Measurements from ENCODE around the gene GOLT1A.

Gene GOLT1A

DNA sequence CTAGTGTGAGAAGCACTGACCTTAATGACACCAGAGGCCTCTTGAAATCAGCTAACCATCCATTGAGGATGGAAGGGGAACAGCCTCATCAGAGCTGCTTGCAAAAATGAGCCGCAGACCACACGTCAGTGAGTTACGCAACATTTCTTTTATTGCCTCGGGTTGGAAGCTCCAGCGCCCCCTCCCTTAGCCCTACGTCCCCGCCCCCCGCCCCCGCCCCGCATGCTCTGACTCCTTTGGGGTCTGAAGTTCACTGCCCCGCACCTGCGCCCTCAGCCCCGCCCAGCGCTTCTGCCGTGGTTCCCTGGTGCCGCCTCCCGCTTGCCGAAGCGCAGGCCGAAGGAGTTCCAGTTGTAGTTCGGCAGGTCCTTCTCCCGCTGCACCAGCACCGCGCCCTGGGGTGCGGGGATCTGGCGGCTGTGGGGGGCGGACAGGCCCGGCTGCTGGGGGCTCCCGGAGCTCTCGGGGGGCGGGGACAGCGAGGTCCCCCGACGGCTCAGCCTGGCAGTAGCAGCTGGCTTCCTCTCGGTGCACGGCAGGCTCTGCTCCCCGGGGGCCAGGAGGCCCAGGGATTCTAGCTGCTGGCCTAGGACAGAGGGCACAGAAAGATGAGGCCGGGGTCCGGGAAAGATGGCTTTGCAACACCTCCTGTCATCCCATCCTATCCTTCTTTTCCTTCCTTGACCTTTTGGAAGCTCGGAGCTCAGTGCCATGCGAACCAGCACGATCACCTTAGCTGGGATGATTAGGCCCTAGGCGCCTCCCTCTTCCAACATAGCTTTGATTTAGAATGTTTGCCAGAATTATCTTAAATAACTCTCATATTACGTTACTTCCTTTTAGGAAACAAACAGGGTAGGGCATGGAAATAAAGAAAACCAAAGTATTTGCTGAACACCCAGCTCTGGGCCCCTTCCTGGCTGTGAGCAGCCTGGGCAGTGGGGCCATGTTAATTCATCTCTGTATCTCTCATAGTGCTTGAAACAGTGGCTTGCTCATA lies 23.3 kb downstream of the GOLT1A start:
- peak; percentile 23 for DNase-seq

DNA sequence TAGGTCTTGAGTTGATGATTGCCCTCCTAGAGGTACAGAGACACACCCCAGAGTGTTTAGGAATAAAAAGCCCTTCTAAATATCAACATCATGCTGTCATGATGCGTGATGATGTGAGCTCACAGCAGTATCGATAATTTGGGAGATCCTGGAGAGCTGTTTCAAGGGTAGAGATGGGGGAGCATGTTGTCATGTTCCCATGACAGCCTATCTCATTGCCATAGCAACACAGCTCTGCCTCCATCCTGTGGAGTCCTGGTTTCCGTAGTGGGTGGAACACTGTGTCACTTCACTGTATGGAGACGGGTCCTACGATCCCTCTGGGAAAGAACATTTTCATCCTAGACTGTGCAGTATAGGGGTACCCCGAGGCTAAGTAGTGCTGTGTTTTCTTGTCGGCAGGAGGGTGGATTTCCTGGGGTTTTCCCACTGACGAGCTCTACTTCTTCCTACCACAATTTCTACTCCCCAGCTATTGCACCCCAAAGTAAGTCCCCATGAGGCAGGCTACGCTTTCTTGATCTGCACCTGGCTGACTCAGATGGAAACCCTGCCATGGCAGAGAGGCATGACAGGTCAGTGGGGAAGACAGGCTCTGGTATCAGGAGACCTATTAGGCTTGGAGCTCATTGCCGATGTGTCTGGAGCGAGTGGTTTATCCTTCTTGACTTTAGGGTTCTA lies 24.7 kb downstream of the GOLT1A start:
- no peak for DNase-seq

DNA sequence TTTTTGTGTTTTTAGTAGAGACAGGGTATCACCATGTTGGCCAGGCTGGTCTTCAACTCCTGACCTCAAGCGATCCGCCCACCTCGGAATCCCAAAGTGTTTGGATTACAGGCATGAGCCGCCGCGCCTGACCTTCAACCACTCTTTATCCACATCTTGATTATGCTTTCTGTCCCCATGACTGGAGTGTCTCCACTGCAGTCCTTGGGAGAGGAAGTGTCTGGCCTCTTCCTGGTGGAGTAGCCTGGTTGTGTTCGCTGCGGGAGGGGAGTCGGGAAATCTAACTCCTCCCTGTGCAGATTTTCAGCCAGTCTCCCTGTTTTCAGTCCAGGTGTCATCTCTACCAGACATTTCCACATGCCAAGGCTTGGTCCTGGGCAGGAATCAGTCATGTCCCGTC lies 27.2 kb downstream of the GOLT1A start:
- no peak for DNase-seq

DNA sequence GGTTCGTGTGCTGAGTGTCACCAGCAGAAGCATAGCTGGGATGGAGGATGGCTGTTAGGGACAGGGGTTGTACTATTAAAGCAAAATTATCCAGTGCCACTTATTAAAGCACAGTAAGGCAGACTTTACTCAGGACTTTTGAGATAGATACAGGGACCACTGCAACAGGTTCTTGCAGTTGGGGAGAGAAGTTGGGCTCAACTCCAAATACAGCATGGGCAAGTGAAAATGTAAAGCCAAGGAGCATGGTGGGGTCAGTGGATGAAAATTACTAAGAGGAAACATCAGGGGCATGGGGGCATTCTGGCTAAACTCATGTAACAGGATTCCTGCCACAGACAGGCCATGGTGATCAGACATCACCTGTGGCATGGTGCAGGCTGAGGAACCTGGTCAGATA lies 32.7 kb downstream of the GOLT1A start:
- DNase-seq, result no peak

DNA sequence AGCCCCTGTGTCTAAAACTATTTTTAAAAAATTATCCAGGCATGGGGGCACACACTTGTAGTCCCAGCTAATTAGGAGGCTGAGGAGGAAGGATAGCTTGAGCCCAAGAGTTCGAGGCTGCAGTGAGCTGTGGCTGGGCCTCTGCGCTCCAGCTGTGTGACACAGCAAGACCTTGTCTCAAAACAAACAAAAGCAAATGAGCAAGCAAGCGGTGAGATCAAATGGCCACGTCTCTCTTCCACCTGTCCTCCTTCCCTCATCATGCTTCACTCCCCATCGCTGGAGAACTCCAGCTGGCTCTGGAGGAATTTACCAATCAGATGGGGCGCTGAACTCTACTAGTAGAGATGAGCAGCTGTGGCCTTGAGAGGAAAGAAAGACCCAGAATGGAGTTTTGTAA lies 33.7 kb downstream of the GOLT1A start:
- DNase-seq, result no peak

DNA sequence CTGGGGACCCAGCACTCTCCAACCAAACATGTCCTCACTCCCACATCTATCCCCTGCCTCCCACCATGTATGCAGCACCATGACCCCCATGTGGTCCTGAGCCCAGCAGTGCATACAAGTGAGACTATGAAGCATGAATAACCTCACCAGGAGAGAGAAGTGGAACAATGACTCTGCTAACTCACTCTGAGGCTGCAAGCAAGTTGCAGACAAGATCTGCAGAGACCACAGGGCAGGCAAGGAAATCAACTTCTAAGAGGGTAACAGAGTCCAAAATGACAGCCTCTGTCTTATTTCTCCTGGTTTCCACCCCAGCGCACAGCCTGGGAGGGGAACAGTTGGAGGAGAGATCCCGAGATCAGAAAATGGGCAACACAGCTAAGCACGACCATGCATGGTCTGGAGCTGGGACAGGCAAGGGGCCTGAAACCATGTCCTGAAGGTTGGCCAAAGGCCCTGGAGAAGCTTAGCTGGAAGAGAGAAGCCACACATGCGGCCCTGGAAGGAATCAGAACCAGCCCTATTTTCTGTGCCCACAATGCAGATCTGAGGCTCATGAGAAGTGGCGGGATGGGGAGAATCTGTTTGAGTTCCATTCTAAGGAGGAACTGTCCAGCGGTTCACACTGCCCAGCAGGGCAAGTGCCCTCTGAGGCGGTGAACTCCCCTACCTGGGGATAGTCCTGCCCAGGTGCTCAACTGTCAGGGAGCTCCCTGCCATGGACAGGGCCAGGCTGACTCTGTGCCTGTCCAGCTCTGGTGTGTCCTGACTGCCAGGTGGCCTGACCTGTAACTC lies 35.1 kb downstream of the GOLT1A start:
- no peak for DNase-seq

DNA sequence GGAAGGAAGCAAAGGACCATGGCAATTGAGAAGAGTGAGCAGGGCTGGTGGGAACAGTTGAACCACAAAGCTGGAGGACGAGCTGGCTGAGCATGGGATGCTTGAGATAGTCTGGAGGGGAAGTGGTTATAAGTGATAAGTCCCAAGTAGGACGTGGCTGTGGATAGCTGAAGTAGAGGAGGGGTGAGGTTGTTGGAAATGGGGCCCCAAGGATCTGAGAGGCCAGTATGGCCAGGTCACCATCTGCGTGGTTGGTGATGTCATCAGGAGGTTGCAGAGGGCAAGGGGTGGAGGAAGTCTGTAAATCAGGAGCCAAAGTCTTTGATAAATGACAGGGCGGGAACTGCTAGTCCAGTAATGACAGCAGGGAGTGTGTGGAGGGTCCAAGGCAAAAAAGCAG lies 36.7 kb downstream of the GOLT1A start:
- DNase-seq, result no peak

DNA sequence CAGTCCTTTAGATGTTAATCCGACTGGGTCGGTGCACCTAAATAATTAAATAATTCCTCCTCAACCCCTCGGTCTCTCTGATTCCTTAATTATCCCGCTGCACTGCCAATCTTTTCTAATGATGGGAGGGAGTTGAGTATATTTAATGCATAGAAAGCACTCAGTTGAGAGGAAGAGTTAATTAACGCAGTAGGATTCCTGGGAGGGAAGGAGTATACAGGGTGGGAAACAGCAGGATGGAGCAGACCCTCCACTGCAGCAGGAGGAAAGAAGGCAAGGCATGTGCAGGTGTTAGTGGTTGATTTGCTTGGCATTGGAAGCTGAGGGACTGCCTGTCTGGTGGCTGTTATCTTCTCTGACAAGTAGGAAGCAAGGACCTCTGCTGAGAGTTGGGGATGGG lies 37.7 kb downstream of the GOLT1A start:
- no peak for DNase-seq

DNA sequence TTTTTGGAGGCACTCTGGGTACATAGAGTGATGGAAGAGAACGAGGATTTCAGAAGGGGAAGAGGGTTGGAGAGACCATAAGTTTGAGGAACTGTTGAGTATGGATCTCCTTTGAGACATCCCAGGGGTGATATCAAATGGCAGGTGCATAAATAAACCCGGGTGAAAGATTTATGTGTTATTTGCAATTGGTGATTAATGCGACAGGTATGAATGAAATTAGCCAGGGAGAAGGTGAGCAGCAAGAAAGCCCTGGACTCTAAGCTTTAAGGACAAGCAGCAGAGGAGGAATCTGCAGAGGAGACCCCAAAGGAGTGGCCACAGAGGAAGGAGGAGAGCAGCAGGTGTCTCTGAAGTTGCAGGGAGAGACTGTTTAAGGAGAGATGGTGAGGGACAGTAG lies 38.8 kb downstream of the GOLT1A start:
- no peak for DNase-seq

DNA sequence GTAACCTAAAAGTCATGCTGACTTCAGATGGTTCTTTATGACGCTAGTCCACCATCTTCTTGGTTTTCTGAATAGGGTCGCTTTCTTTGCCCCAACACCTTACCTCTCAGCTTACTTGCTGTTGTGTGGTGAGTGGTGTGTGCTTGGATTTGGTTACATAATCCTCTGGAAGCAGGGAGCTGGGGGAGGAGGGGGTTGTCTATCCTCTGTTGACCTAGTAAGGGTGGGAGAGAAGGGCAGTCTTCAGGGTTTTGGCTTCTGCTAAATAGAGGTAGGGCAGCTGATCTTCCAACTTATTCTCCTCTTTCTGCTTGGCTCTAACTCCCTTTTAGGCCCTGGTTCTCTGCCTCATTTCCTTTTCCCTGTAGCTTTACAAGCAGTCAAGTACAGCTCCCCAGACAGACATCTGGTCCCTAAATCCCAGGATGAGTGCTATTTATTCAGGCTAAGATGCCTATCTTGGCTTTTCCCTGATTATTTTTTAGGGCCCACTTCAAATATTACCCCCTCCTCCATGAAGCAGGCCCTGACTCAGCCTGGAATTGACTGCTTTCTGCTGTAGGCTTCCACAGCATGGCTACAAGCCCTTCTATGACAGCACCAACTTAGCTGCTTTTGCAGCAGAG lies 41.3 kb downstream of the GOLT1A start:
- DNase-seq, result no peak

DNA sequence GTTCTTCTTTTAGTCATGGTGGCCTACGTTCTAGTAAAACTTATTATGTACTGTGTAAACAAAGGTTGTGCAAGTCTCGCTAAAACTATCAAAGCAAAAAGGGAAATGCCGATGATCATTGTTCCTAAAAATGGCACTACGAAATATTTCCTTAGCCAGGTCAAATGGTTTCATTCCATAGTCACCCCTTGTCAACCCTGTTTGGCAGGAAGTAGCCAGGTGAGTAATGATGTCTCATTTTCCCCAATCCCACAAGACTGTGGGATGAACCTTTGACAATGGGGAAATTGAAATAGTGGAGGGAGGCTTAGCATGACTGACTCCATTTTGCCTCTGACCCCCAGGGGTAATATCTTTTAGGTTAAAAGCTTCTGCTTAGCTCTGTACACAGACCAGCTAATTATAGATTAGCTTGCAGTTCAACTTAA lies 42.0 kb downstream of the GOLT1A start:
- DNase-seq, result no peak

DNA sequence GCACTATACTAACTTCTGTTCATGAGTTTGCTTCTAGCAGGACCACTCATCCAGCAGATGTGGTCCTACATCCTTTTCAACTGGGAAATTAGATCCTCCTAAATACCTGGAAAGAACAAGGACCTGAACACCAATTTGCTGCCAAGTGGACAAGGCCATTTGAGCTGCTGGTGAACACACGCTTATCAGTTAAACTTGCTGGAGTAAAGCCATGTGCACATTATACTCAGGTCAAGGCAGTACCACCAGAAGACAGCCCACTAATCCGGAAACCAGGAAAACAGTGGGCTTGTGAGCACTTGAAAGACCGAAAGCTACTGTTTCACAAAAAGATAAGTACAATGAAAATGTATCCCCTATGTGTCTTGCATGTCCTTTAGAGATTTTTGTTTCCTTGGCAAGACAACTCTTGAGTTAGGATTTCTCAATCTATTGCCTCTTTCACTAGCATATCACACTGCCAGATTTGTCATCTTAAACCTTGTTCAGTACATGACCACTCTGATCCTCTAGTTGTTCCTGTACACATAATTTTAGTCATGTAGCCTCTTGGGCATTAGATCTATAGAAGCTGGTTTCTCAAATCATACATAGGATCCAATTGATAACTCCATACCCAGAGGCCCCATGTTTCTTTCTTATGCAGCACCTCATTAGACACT lies 43.2 kb downstream of the GOLT1A start:
- DNase-seq, result no peak

DNA sequence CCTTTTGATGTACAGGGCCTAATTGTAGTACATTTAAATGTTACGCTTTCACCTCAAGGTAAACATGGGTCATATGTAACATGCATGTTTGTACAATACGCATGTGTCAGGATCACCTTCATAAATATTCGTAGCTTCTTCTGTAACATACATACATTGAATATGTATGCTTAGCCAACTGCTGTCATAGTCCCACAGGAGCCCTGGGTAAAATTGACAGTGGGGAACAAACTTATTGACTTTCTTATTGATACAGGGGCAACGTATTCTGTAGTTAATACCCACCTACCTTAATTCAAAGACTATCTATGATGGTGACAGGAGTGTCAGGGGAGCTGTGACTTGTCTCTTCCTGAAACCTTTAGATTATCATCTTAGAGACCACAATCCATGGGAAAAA lies 43.9 kb downstream of the GOLT1A start:
- DNase-seq, result no peak

DNA sequence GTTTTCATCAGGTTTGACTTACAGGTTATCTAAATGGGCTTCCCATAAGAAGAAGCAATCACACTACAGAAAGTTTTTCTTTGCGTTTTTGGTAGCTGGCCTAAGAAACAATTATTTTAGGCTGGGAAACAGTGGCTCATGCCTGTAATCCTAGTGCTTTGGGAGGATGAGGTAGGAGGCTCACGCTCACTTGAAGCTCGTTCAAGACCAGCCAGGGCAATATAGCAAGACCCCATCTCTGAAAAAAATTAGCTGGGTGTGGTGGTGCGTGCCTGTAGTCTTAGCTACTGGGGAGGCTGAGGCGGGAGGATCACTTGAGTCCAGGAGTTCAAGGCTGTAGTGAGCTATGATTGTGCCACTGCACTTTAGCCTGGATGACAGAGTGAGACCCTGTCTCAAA lies 46.1 kb downstream of the GOLT1A start:
- DNase-seq, result no peak

DNA sequence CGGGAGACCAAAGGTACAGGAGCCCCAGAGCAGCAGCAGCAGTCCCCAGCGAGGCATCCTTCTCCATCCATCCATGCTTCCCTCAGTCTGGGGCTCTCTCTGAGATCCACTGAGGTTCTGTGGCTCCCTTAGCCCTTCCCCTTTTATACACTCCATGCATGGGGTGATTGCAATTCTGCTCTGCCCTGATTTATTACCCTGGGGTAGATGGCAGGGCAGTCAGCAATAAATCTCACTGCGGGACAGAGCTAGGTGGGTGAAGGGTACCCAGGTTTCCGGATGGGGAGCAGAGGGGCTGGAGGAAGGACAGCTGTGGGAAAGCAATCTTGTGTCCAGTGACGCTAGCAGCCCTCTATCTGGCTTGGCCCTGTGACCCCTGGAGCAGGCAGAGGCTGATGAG lies 47.6 kb downstream of the GOLT1A start, which contains the start of gene REN:
TSS of gene REN (minus strand) at position 119 of the 400 bp plus-strand sequence. CDS start at position 75, 44 bp downstream.
- no peak for DNase-seq

DNA sequence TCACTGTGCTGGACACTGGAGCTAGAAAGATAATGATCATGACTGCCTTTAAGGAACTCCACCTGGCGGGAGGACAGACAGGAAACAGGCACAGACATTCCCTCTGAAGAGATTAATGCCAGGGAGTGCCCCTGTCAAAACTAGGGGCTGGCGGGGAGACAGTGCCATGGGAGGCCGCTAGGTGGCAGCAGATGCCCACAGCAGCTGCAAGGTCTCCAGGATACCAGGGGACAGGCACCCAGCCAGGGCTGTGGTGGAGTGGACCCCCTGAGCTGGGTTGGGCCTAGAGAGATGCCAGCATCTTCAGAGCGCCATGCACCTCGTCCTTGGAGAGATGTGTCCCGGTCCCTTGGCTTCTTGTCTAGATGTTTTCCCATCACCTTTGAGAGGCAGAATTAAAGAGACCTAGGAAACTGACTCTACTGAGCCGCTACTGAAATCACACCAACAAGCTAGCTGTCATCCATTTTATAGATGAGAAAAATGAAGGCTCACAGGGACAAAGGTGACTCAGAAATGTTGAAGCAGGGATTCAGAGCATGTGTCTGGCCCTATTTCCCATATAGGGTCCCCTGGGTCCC lies 51.2 kb downstream of the GOLT1A start:
- peak; percentile 82 for DNase-seq

DNA sequence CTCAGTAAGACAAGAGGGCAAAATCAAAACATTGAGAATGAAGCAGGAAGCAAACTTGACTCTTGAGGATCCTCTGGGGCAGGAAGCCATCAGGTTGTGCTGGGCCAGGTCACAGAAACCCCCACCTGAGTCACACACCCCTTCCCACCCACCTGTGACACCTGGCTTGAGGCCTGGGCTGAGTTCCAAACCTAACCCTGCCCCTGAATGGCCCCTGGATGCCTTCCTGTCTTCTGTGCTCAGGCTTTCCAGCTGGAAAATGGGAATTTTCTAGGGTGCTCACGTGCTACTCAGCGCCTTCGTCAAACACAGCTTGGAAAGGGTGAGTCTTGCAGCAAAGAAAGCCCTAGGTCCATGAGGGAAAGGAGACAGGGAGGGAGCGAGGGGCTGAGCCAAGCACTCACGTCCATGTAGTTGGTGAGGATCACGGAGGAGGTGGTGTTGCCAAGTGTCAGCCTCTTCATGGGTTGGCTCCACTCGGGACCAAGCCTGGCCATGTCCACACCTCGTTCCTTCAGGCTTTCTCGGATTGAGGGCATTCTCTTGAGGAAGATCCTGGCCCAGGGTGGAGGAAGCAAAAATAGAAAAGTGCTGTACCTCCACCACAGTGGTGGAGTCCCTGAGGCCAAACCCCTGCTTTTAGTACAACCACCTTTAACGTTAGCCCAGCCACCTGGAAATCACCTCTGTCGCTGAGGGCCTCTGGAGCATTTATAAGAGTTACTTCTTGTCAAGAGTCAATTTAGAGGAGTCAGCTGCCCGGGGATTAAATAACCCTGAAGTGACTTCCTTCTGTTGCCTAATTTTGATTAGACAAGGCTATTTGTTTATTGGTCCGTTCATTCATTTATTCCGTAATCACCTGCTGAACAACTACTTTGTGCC lies 51.9 kb downstream of the GOLT1A start:
- DNase-seq, result no peak

DNA sequence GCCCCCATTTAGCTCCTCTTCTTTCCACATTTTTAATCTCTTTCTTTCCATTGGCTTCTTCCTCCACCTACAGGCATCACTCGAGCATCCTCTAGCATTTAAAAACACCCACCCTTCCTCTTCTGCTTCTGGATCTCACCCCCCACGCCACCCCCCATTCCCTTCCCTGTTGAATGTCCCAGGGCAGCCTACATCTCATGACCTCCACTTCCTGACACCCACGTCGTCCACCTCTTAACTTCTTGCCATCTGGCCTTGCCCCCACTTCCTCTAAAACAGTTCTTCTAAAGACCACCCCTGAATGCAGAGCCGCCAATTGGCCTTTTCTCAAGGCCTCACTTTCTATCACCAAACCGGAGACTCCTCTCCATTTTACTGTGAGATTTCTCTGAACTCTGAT lies 55.8 kb downstream of the GOLT1A start:
- no peak for DNase-seq

DNA sequence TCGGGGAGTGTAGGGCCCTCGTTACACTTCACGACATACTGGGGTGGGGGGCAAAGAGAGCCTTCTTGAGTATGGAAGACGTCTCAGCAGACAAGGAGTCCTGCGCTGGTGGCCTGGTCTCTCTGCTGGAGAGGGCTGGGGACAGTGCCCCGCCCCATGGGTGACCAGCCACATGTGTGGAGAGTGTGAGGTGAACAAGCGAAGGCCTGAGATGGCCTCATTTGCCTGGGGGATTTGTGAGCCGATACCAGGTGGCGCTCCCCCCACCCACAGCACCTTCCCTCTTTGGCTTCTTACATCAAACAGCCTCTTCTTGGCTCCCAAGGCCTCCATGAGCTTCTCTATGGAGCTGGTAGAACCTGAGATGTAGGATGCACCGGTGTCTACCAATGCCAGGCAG lies 57.9 kb downstream of the GOLT1A start:
- DNase-seq, result no peak

DNA sequence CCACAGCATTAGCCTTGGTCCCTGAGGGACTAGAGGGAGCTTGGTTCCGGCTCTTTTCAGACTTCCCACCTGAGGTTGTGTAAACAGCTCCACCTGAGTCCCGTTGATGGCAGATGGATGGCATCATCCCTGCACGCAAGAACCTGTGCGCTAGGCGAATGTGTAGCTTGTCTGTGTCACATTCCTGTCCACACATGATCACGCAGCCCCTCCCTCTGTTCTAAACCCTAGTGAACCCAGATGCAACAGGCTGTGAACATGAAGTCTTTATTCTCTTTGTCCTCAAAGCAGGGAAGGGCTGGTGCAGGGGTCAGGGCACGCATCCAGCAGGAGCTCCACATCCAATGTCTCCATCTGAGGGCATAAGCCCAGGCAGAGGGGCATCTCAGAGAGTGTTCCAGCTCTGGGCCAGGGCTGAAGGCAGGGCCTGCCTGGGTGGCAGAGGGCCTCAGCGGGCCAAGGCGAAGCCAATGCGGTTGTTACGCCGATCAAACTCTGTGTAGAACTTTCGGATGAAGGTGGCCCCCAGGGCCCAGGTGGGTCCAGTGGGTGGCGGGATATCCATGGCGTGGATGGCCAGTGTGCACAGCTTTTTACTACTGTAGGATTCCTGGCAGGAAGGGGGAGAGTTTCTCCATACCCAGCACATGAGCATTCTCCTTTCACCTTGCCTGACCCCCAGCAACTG lies 59.1 kb downstream of the GOLT1A start:
- DNase-seq, result no peak
